Gastrocnemius medialis (tissue), 4 donors: Measurements from ENCODE around the gene CSKMT. TPM values are rescaled to one million over a fixed set of nuclear protein-coding genes. Genes with fewer than 3 reads are reported as not detected.

ENCODE experiments used
- ATAC-seq, 2 donors: fragments of 150-250 bp; one replicate each; pipeline ENCODE4 v1.9.1; 2016
- DNase-seq, 2 donors: peaks; one replicate each; pipeline ENCODE4 v3.0.0-alpha.2; 2019
- H3K27ac ChIP-seq, 4 donors: fragments of 200-600 bp; sonication (generic); 1 replicate in 1 of 4; 2 replicates in 3 of 4; pipeline ENCODE4 v1.5.1; 2016 to 2018; ENCODE audit warnings: mild to moderate bottlenecking in 2 of 4, moderate library complexity in 1 of 4
- H3K27me3 ChIP-seq, 3 donors: fragments of 200-600 bp; sonication (generic) in 2 of 3; 1 replicate in 1 of 3; 2 replicates in 2 of 3; pipeline versions ENCODE4 v1.5.1 to v1.6.0; 2016 to 2019; ENCODE audit warnings: mild to moderate bottlenecking in 1 of 3, moderate library complexity in 1 of 3
- H3K36me3 ChIP-seq, 2 donors: fragments of 200-600 bp; sonication (generic) in 1 of 2; one replicate each; pipeline ENCODE4 v1.5.1; 2017 to 2018
- H3K4me1 ChIP-seq, 2 donors: fragments of 200-600 bp; sonication (generic) in 1 of 2; one replicate each; pipeline ENCODE4 v1.5.1; 2016 to 2017; ENCODE audit warnings: mild to moderate bottlenecking in 2 of 2
- H3K4me3 ChIP-seq, 4 donors: fragments of 200-600 bp; sonication (generic) in 3 of 4; 1 replicate in 1 of 4; 2 replicates in 3 of 4; pipeline ENCODE4 v1.5.1; 2016 to 2019; ENCODE audit warnings: mild to moderate bottlenecking in 2 of 4
- H3K9me3 ChIP-seq, 3 donors: fragments of 200-600 bp; sonication (generic) in 2 of 3; 1 replicate in 1 of 3; 2 replicates in 2 of 3; pipeline ENCODE4 v1.5.1; 2016 to 2019
- POLR2A ChIP-seq, 2 donors: fragments of 450-650 bp; IDR thresholded peaks; one replicate each; pipeline ENCODE4 v1.6.1; 2017; ENCODE audit warnings: antibody characterized with exemption in 2 of 2, mild to moderate bottlenecking in 2 of 2, moderate library complexity in 2 of 2
- in situ Hi-C, 4 donors: fragments of 200-750 bp; cut with MboI; loops; one replicate each; pipeline versions ENCODE4 v1.15.0 to v1.8.0; 2017; ENCODE audit warnings: low sequenced_read_pairs in 4 of 4
- intact Hi-C: fragments of 100-400 bp; cut with DNase I; formaldehyde crosslinking; loops from one replicate; pipeline ENCODE4 v1.15.1; 2023; ENCODE audit warnings: low total_unique reads
- total RNA-seq, 4 donors: library from RNA; depleted of rRNA; stranded (reverse); fragments of >200 nt; gene quantifications; one replicate each; pipeline versions ENCODE4 v1.1.0 to v1.2.3, GENCODE V29; 2016
- TF ChIP-seq, protein P1 (sequence below), 5 experiments: fragments of 450-650 bp in 3 of 5; fragments of 200-600 bp in 2 of 5; sonication (generic) in 2 of 5; IDR thresholded peaks in 4 of 5; conservative IDR thresholded peaks in 1 of 5; 1 replicate in 4 of 5; 2 replicates in 1 of 5; pipeline ENCODE4 v1.5.1; 2016 to 2019; ENCODE audit warnings: antibody characterized with exemption in 5 of 5, mild to moderate bottlenecking in 3 of 5, moderate library complexity in 3 of 5

The CSKMT gene
- total RNA-seq, 4 donors from 2014 or later = 1.7 to 4.5 (median 2.8) TPM

DNA sequence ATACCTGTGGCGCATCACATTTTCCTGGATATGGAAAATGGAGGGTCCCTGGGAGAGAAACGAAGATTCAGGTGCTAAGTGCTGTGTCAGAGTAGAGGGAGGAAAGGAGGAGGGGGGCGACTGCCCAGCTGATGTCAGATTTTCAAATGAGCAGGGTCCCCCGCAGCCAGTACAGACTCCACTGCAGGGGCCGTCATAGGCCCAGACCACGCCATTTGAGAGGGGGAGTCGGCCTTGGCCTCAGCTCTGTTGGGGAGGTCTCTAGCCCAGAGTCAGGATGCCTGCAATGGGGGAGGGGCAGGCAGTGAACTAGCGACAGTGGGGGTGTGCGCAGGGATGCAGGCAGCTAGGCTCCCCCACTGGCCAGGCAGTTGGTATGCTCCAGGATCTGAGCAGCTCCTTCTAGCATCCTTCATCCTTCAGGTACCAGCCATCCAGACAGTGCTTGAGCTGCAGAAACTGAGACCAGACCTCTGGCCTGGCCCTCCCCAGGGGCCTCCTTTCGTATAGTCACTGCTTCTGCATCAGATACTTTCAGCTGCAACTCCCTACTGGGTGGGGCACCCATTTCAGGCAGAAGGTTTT, 42.3 kb downstream of the CSKMT start, which contains the start of the genes BSCL2 and GNG3:
BSCL2 (minus strand) TSS at position 148 of the 585 bp plus-strand sequence. CDS start 229 bp downstream, outside the sequence.
GNG3 (plus strand) TSS at position 400 of the 585 bp plus-strand sequence. CDS start 620 bp downstream, outside the sequence.
- no peaks in the 10 kb centered on the region for H3K27me3 ChIP-seq
- peaks cover 34% of the 10 kb centered on the region in 2 donors for H3K4me1 ChIP-seq
- intact Hi-C loops = loop anchor here (5.0 kb wide), 2 partner anchors 105 to 135 kb away; partner anchors contain the start of gene MTA2
- H3K9me3 ChIP-seq = no peaks in the 10 kb centered on the region
- H3K36me3 ChIP-seq = peaks cover 0 to 17% of the 10 kb centered on the region in 2 donors
- no peak for TF ChIP-seq POLR2A (IDR thresholded peaks at IDR 0.05)
- TF ChIP-seq, protein P1, sequence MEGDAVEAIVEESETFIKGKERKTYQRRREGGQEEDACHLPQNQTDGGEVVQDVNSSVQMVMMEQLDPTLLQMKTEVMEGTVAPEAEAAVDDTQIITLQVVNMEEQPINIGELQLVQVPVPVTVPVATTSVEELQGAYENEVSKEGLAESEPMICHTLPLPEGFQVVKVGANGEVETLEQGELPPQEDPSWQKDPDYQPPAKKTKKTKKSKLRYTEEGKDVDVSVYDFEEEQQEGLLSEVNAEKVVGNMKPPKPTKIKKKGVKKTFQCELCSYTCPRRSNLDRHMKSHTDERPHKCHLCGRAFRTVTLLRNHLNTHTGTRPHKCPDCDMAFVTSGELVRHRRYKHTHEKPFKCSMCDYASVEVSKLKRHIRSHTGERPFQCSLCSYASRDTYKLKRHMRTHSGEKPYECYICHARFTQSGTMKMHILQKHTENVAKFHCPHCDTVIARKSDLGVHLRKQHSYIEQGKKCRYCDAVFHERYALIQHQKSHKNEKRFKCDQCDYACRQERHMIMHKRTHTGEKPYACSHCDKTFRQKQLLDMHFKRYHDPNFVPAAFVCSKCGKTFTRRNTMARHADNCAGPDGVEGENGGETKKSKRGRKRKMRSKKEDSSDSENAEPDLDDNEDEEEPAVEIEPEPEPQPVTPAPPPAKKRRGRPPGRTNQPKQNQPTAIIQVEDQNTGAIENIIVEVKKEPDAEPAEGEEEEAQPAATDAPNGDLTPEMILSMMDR (IDR thresholded peaks at IDR 0.05 in 4 of 5, conservative IDR thresholded peaks at IDR 0.05 in 1 of 5) = no peak
- ATAC-seq (no peak), DNase-seq (no peak)
- H3K27ac ChIP-seq = peak within 1 kb of the TSS; percentile 94 to 97 (median 96)
- in situ Hi-C loops = loop anchor here in 1 of 4 donors (25.0 kb wide), 1 partner anchor 95 kb away; the partner anchor contains the start of genes B3GAT3, EML3, MTA2 and ROM1
- peak within 1 kb of the TSS; percentile 79 to 93 (median 87) for H3K4me3 ChIP-seq

DNA sequence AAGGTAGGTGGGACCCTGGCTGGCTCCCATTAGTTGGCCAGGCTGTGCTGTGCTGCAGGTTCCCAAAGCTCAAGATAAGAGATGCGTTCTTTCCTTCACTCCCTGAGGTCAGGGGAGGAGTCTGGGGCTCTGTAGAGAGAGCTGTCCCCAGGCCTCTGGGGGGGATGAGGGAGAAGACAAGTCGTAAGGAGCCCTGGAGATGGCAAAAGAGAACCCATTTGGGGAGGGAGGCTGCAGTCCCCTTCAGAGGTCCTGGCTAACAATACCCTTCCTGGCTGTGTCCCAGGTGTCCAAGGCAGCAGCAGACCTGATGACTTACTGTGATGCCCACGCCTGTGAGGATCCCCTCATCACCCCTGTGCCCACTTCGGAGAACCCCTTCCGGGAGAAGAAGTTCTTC, 43.3 kb downstream of the CSKMT start:
- peaks cover 0 to 18% of the 10 kb centered on the region in 2 donors for H3K36me3 ChIP-seq
- no peak for ATAC-seq
- peak overlapping the region; percentile 94 to 97 (median 96) for H3K27ac ChIP-seq
- H3K4me3 ChIP-seq = peak overlapping the region; percentile 68 to 87 (median 78)
- intact Hi-C loops = loop anchor here (5.0 kb wide), 2 partner anchors 106 to 134 kb away; partner anchors contain the start of gene MTA2
- in situ Hi-C loops = loop anchor here in 1 of 4 donors (25.0 kb wide), 1 partner anchor 96 kb away; the partner anchor contains the start of genes B3GAT3, EML3, MTA2 and ROM1
- H3K27me3 ChIP-seq = no peaks in the 10 kb centered on the region
- DNase-seq = no peak
- no peaks in the 10 kb centered on the region for H3K9me3 ChIP-seq
- peaks cover 34 to 43% of the 10 kb centered on the region in 2 donors for H3K4me1 ChIP-seq
- TF ChIP-seq, protein P1 (IDR thresholded peaks at IDR 0.05 in 4 of 5, conservative IDR thresholded peaks at IDR 0.05 in 1 of 5) = no peak
- TF ChIP-seq POLR2A (IDR thresholded peaks at IDR 0.05) = no peak

DNA sequence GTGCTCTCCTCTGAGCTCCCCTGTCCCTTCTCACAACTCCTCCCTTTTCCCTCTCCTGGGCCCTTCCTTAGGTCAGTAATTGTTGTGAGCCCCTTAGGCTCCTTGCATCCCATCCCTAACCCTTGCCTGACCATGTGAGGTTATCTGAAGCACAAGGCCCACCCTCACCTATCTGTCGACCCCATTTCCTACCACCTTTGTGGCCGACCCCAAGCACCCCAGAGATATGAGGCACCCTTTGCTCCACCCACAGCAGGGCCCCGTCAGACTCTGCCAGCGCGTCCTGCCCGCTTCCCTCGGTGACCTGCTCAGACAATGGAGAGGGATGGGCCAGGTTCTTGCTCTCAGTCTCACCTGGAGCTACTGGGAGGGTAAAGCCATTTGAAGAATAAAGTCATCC, 43.7 kb downstream of the CSKMT start:
- H3K27me3 ChIP-seq = no peaks in the 10 kb centered on the region
- peak overlapping the region; percentile 68 to 87 (median 78) for H3K4me3 ChIP-seq
- peaks cover 34 to 46% of the 10 kb centered on the region in 2 donors for H3K4me1 ChIP-seq
- peak; percentile 1 for ATAC-seq
- TF ChIP-seq, protein P1 (IDR thresholded peaks at IDR 0.05 in 4 of 5, conservative IDR thresholded peaks at IDR 0.05 in 1 of 5) = no peak
- TF ChIP-seq POLR2A (IDR thresholded peaks at IDR 0.05) = no peak
- intact Hi-C loops = loop anchor here (1.0 to 5.0 kb wide), 3 partner anchors 19 to 134 kb away; partner anchors contain the start of genes HNRNPUL2 and MTA2
- peak overlapping the region; percentile 94 to 97 (median 96) for H3K27ac ChIP-seq
- no peak for DNase-seq
- in situ Hi-C loops = loop anchor here in 1 of 4 donors (25.0 kb wide), 1 partner anchor 96 kb away; the partner anchor contains the start of genes B3GAT3, EML3, MTA2 and ROM1
- peaks cover 0 to 18% of the 10 kb centered on the region in 2 donors for H3K36me3 ChIP-seq
- no peaks in the 10 kb centered on the region for H3K9me3 ChIP-seq

DNA sequence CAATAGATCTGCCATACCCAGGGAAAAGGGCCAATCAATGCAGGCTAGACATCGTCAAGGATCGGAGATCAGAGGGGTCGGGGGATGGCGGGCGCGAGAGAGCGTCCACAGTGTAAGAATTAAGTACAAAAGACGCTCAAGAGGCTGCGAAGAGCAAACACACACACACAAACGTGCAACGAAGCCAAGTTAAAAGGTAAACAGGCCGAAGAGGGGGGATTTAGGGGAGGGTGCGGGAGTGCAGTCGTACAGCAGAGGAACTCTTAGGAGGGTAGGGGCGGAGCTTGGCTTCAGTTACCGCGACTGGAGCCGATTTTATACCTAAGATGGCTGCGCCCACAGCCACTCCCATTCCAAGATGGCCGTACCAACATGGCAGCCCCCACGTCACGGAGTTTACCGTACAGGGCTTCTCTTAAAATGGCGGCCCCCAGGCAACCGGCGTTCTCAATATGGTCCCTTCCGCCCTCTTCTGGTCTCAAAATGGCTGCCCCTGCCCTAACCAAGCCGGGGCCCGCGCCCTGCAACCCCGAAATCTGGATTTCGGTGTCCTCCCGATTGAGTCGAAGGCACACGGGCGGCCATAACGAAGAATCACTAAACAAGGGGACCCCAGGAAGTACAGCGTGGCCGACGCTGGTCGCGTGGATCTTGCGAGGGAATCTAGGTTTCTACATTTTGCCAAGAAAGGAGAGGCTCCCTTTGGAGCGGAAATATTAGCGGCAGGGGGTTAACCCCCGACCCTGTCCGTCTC, 44.3 kb downstream of the CSKMT start:
- H3K36me3 ChIP-seq = peaks cover 0 to 24% of the 10 kb centered on the region in 2 donors
- intact Hi-C loops = loop anchor here (1.0 to 5.0 kb wide), 3 partner anchors 18 to 133 kb away; partner anchors contain the start of genes HNRNPUL2 and MTA2
- no peaks in the 10 kb centered on the region for H3K9me3 ChIP-seq
- no peaks in the 10 kb centered on the region for H3K27me3 ChIP-seq
- peak; percentile 99 for DNase-seq
- peaks cover 34 to 46% of the 10 kb centered on the region in 2 donors for H3K4me1 ChIP-seq
- TF ChIP-seq, protein P1 (IDR thresholded peaks at IDR 0.05 in 4 of 5, conservative IDR thresholded peaks at IDR 0.05 in 1 of 5) = peak in 4 of 5 experiments; percentile 23 to 30 (median 26)
- peak; percentile 51 to 60 for TF ChIP-seq POLR2A (IDR thresholded peaks at IDR 0.05)
- in situ Hi-C loops = loop anchor here in 1 of 4 donors (25.0 kb wide), 1 partner anchor 97 kb away; the partner anchor contains the start of genes B3GAT3, EML3, MTA2 and ROM1
- H3K27ac ChIP-seq = peak overlapping the region; percentile 94 to 97 (median 96)
- H3K4me3 ChIP-seq = peak overlapping the region; percentile 75 to 87 (median 81)
- peak; percentile 85 to 90 for ATAC-seq
